NCI-H510A treated with DMSO at 0.1 percent for 48 hours (cell line): ENCODE measurements around the gene IRF2BP2.
A peak's percentile ranks its signal among the peaks of the same experiment; 100 is the strongest.

Experiments used
- DNase-seq: peaks from one replicate; lab custom pipeline; 2025; lab: John Stamatoyannopoulos, UW

Gene IRF2BP2

DNA sequence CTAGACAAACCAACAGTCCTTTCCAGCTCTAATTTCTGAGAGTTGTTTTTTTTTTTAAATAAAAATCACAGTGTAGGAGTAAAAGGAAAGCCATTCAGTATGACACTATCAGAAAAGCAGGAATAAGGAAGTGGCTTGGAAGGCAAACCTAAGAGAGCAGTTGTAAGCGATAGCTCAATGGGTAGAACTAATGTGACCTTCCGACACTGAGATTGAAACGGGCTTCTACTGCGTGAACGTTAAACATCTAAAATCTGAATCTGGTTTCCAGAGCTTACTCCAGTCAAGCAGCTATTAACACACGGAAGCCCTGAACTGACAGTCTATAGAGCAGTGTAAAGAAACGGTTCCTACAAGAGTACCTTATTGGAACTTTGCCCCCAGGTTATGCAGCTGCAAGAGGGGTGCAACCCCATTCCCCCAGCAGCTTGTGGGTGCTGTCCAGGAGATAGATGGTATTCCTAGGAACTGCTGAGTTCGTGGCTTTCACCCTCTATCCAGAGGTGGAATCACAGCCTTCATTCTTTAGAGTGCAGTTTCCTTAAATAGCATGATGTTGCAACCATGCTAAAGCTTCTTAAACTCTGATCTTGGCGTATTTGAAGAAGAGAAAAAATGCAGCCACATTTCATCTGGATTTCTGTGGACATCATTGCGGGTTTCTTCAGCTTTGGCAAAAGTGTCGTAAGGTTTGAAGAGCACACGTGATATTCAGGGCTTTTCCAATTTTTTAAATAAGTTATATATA is 3.3 kb upstream of the IRF2BP2 start:
- peak; percentile 83 for DNase-seq

DNA sequence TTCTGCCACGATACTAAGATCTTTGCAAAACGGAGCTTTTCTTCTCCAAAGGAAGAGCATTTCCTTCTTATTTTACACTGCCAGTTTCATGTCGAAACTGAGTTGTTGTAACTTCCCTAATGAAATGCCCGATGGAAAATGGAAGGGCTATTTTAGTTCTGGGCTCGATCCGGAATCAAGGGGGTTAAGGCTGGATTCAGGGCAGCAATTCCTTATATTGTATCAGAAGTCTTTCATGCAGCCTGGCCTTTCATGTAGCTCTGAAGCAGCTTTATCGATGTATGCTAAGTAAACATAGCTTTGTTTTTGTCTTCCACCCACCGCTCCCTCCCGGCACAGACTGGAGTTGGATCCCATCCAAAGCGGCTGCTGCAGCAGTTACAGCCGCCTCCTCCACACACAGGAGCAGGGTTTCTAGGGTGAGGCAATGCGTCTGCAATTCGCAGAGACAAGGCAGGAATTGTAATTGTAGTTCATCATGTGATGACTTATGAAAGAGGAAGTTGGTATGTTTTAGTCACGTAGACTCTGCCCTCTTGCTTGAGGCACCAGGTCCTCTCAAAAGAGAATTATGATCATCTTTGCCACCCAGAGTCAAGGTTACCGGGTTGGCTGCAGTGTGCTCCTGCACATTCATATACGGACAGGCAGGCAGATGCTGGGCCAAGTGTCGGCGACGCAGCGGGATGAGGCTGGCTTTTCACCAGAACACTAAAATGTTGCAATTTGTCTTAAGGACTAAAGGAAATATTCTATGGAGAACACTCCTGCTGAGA is 2.6 kb upstream of the IRF2BP2 start:
- peak; percentile 98 for DNase-seq

DNA sequence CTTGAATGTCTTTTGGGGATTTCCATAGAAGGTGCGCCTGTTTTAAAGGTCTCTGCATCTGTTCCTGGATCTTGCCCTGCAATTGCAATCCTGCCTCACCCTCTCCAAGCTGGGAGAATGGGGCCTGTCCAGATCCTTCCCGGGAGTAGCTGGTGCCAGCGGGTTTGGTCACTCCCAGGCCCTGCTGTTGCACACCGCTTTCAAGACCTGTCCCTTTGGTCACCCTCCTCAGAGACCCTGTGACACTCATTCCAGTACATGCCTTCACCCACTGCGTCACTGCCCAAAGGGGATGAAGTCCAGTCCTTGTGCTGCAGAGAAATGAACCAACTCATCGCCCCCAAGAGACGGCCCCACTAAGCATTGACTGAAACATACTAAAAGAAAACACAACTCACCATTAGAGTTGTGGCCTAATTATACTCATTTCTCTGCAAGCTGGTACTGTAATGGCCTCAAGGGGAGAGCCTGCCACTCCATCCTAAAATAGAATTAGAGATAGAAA is 1.9 kb upstream of the IRF2BP2 start:
- DNase-seq, result no peak

DNA sequence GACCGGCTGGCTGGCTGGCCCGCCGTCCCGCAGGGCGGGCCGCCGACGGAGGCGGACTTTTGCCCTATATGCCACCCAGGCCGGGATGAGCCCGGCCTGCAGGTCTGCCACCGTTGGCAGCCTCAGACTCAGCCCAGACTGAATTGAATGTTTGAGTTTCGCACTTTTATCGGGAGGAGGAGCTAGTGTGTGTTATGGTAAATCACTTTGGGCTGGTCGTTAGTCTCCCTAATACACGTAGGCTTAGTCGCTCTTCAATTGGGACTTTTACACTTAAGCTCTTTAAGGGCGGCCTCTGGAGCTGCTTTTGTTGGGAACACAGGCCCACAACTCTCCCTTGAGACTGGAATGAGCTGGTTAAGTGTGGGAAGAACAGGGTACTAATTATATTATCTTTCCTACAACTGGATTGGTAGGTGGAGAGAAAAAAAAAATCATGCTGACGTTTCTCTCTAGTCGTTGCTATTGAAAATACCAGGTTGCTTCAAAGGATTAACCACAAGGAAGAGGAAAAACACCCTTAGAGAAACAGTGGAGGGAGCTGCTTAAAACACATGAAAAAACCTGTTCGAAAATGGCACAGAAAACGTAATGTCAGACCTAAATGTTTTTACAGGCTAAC is 1.4 kb upstream of the IRF2BP2 start:
- DNase-seq, result peak; percentile 94

DNA sequence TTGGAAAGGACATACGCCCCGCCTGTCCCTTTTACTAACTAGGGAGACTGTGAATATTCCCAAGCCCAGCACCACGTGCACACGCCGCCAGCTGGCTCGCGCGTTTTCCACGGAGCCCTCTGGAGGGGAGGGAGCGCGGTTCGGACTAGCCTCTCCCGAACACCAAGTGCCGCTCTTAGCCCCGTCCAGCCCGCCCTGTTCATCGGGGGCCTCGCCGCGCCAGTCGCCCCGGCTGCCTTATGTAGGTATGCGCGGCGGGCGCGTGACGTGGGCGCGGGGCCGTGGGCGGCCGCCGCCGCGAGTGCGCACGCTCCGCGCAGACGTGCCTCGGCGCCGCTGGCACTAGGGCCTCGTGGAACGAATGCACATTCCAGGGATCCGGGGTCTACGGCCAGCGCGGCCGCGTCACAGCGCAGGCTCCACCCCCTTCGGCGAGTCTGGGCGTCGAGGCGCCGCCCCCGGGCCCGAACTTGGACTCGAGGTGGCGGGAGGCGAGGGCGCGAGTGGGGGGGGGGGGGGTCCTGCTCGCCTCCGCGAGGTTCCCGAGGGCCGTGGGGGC is 767 bp upstream of the IRF2BP2 start:
- DNase-seq, result peak; percentile 90

DNA sequence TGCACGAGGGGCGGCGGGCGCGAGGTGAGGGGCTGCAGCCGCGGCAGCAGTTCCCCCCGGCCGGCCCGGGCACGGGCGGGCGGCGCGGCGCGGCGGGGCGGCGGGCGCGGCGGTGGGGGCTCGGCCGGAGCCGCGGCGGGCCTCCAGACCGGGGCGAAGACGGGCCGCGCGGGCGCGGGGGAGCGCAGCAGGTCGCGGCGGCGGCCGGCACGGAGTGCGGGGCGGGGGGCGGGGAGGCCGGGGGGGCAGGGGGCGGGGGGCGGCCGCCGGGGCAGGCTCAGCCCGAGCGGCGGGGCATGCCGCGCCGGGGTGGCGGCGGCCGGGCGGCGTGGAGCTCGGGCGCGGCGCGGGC is 311 bp downstream of the IRF2BP2 start:
- no peak for DNase-seq

DNA sequence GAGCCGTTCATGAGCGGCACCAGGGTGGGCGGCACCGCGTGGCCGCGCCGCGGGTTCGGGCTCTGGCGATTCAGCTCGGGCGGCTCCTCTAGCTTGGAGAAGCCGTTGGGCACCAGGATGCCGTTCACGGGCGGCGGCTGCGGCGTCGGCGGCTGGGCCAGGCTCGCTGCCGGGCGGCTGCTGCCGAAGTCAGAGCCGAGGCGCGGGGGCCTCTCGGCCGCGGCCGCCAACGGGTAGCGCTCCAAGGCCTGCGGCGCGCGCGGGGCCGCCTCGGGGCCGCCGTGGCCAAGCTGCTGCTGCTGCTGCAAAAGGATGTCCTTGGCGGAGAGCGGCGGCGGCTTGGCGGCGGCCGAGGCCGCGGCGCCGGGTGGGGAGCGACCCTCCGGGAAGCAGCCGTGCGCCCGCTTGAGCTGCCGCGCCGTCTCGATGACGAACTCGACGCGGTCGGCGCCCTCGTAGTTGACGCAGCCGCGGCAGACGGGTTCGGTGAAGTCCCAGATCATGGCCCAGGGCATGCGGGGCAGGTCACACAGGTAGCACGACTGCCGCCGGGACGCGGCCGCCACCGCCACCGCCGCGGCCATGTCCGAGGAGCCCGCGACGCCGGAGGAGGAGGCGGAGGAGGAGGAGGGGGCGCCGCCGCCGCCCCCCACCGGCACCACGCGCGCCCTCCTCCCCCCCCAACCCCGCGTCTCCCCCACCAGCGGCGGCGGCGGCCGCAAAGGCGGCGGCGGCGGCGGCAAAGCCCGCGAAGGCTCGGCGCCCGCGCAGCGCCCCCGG is 877 bp downstream of the IRF2BP2 start:
- DNase-seq, result no peak

DNA sequence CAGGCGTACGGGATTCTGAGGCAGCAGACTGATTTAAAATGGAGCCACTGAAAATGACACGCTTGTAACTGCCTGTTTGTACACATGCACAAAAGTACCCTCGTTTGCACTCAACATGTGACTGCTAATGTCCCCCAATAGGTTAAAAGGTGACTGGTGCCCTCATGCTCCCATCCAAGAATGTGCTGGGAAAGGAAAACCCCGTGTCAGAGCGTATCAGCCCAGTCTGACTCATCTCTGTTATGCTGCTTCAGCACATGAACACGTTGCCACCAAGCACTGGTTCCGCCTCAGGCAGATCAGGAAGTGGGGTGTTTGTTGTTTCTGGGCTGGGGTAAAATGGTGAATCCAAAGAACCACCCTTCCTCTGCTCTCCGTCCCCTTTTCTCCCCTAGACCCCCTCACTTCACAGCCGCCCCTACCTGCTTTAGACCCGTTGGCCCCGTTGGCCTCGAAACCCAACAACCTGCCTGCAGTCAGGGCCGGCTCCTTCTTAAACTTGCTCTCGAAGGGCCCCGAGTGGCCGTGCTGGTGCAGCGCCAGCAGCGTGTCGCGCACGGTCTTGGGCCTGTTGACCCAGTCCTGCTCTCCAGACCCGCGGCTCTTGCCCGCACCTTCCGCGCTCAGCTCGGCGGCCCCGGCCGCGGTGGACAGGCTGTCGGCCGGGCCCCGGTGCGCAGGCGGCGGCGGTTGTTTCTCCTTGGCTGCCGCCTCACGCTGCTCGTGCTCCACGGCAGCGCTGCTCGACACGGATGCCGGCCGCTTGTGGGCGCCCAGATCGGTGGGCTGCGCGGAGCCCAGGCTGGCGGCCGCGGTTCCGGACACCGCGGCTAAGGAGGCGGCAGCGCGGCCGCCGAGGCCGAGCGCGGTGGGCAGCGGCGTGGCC is 1.7 kb downstream of the IRF2BP2 start:
- peak; percentile 82 for DNase-seq

DNA sequence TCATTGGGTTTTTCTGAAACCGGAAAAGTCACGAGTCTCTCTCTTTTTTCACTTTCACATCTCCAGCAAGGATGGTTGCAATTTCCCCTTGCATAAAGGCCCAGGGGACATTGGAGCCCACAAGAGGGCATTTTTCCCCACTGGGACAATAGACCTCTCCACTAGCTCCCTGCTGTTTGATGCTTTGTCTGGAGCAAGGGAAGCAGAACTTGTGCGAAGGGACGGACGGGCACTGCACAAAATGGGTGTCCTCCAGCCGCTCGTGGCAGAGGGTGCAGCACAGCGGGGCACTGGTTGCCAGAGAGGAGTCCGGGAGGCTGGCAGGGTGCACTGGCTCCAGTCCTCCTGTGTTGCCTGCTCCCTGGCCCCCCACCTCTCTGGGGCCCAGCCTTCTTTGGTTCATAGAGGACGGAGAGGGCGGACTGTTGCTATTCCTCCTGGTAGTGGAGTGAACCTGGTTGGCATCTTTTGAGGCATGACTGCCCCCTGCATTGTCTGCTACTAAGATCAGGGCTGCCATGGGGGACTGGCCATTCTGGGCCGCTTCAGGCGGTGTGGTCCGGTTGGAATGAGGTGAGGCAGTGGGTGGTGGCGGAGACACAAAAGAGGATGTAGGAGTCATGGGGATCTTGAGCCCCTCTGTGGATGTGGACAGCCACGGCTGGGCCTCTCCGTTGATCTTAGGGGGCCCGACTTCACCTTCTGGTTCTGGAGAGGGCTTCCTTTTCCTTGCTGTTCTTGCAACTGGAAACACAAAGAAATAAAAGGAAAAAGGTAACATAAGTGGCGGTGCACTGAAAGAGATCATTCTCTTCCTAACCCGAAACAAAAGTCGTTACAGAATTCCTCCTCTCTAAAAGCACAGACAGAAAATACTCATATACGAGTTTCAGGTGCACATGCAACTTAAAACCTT is 2.6 kb downstream of the IRF2BP2 start:
- peak; percentile 54 for DNase-seq

DNA sequence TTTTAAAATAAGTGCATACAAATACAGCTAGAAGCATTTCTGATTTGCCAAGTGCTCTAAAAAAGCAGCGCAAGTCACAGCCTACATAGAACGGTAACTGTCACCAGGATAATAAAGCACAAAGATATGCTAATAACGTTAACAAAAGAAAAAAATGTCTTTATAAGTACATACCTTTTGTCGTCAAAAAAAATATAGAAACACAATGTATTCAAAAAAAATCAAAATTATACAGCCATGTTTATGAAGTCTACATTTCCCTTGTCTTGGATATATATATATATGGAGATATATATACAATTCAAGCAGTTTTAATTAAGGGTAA is 3.2 kb downstream of the IRF2BP2 start:
- DNase-seq, result no peak

DNA sequence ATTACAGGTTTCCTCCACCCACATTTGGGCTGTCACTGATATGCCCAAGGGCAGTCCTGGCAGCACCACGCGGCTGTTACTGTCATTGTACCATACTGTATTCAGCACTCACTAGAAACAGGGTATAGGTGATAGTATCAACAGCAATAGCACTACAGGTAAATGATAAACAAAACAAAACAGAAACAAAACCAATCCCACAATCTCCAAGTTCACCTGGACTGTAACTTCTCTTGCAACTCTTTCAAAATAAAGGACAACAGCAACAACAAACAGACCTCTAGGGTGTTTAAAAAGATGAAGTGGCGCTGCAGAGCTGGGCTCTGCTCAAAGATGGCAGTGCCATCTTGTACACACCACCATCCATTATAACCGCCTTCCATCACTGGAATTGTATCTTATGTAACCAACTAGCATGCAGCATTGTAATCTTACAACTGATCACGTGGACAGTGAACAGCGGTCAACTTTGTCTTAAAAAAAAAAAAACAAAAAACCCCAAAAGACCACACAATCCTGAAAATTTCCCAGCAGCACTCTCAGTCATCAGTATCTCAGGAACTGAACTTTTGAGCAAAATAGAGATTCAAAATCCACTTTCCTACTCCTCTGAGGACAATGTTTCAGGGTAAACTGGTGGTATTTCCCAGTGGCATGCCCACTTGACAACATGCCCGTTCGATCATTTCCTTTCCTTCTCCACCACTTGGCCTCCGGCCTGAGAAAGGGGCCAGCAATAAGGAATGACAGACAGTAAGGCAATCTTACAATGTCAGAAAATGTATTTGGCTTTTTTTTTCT is 3.8 kb downstream of the IRF2BP2 start:
- peak; percentile 95 for DNase-seq

DNA sequence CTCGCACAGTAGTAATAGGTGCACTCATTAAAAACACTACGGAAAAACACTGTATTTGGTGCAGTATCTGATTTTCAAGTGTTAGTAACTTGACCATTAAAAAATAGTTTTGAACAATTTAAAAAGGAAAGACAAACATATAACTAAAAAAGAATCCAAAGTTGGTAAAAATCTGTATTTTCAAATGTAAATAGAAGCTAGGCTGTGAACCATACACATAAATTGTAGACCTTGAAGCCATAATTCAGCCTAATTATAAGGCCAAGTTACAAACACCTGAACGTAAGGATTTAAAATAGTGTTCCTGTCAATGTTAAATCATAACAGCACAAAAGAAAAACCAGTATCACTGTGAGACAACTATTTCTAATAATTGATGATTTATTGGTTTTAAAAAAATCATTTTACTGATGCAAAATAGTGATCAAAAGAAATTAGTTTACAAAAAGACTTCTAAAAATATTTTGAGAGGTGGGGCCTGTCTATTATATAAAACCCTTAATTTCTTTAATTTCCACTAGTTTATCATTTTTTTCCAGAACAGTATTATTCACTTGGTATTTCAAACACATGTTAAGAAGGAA is 4.5 kb downstream of the IRF2BP2 start:
- no peak for DNase-seq

DNA sequence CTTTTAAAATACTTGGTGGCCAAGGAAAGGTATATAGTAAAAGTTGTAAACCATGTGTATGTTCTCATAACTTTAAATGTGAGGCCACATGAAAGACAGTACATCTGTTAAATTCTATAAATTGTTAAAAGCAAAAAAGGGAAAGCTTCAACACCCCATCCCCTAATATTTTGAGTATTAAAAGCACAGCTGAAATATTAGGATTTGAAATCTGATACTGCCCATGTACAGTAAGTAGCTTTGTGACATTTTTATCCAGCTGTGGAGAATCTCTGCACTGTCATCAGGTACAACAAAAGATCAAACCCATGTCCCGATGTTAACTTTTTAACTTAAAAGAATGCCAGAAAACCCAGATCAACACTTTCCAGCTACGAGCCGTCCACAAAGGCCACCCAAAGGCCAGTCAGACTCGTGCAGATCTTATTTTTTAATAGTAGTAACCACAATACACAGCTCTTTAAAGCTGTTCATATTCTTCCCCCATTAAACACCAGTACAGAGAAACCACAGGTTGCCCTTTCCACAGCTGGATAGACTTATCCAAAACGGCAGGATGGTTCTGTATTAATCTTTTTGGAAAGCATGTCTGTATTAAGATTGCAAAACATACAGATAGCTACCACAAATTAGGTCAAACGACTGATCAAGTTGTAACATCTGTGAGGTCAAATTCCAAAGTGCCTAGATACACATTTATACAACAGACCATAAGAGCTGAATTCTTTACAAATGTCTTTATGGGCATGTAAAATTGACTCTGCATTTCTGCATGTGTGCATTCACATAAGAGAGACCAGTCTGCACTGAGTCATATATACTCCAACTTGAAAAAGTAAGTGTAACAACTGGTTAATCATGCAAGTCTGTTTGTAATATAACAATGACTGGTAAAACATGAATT is 5.2 kb downstream of the IRF2BP2 start:
- peak; percentile 58 for DNase-seq

DNA sequence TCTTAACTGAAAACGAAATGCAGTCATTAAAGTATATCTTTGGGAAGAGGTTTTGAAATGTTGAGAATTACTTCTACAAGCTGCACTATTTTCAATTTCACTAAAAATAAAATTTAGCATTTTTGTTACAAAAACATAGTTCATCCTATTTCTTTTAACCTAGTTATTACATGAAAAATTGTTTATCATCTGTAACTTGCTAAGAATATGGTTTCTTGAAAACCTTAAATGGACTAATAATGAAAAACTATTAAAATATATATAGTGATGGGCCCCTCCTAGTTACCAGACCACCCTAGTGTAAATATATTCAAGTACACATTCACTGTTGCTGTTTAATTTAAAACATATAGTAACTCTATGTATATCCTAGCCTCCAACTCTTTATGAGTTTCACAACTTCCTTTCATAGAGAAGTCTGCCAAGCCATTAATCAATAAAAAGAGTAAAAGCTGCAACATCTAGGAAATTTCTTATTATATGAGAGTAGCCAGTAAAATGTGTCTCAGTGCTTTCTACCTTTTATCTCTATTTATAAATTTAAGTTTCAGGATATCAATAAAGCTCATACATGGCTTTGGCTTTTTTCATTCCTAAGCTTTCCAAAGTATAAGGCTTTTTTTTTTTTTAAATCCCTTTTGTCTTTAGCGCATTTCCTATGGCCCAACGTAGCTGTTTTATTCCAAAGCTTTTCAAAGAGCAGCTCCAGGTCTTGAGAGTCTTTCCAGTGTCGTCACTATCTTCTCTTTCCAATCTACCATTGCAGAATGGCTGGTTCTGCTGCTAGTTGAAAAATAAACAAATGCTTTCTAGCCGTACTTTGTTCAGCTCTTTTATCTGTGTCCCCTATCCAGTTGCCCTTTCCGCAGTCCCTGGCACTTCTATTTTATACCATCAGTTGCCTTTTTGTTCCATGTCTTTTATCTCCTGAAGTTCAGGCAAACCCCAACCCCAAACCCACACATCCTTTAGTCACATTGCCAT is 6.5 kb downstream of the IRF2BP2 start:
- DNase-seq, result peak; percentile 90

DNA sequence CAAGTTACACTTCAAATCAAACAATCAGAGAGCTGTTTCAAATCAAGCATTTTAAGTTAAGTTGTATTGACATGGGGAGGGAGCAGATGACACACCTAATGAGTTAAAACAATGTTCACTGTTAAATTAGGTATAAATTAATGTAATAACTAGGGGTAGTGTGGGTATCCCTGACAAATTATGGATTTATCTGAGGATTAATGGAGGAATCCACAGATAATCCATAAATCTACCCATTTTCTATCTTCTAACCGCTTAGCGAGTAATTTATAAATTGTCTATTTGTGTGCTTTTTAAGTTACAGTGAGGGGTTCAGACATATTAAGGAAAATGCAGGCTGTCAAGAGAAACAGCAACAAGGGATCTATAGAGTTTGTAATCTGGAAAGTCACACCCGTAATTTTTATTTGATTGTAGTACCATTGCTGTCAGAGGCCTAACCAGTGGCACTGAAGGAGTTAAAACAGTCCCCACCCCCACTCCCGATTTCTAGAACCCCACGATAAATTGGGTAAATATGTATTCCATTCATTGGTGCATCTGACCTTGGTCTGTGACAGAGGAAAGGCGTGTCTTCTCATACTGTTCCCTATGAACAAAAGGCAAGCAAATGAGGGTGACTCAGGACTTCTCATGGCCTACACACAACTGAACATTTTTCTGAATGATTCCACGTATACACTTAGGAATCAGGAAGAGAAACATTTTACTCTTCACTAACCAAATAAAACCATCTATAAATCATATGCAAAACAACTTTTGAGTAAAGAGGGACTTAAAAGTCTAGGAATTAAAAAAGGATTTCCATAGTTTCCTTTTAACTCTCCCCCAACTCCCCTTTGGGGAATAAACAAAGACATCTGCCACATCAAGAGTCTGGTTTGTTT is 7.4 kb downstream of the IRF2BP2 start:
- DNase-seq, result peak; percentile 76
